DMS114 treated with DMSO at 0.1 percent for 48 hours (cell line): Measurements from ENCODE around the gene CLPTM1L.
"Not testable (repeated sequence)": the region's sequence is repeated elsewhere in the genome, so short reads cannot be mapped to it uniquely, and the experiment has no call there.

ENCODE experiments used
- DNase-seq: peaks from one replicate; lab custom pipeline; 2025; ENCODE audit not compliant: unreplicated experiment; lab: John Stamatoyannopoulos, UW

Gene CLPTM1L

DNA sequence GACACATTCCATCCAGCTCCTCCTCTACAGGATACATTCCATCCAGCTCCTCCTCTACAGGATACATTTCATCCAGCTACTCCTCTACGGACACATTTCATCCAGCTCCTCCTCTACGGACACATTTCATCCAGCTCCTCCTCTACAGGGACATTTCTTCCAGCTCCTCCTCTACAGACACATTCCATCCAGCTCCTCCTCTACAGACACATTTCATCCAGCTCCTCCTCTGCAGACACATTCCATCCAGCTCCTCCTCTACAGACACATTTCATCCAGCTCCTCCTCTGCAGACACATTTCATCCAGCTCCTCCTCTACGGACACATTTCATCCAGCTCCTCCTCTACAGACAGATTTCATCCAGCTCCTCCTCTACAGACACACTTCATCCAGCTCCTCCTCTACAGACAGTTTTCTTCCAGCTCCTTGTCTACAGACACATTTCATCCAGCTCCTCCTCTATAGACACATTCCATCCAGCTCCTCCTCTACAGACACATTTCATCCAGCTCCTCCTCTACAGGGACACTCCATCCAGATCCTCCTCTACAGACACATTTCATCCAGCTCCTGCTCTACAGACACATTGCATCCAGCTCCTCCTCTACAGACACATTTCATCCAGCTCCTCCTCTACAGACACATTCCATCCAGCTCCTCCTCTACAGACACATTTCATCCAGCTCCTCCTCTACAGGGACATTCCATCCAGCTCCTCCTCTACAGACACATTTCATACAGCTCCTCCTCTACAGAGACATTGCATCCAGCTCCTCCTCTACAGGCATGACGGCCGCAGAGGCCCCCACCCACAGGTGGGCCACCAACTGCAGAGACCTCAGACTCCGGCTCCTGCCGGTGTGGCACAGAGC, 16.4 kb downstream of the CLPTM1L start:
- not testable (repeated sequence) for DNase-seq

DNA sequence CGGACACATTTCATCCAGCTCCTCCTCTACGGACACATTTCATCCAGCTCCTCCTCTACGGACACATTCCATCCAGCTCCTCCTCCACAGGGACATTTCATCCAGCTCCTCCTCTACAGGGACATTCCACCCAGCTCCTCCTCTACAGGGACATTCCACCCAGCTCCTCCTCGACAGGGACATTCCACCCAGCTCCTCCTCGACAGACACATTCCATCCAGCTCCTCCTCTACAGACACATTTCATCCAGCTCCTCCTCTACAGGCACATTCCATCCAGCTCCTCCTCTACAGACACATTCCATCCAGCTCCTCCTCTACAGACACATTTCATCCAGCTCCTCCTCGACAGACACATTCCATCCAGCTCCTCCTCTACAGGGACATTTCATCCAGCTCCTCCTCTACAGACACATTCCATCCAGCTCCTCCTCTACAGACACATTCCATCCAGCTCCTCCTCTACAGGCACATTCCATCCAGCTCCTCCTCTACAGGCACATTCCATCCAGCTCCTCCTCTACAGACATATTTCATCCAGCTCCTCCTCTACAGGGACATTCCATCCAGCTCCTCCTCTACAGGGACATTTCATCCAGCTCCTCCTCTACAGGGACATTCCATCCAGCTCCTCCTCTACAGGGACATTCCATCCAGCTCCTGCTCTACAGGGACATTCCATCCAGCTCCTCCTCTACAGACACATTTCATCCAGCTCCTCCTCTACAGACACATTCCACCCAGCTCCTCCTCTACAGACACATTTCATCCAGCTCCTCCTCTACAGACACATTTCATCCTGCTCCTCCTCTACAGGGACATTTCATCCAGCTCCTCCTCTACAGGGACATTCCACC, 17.8 kb downstream of the CLPTM1L start:
- DNase-seq = not testable (repeated sequence)

DNA sequence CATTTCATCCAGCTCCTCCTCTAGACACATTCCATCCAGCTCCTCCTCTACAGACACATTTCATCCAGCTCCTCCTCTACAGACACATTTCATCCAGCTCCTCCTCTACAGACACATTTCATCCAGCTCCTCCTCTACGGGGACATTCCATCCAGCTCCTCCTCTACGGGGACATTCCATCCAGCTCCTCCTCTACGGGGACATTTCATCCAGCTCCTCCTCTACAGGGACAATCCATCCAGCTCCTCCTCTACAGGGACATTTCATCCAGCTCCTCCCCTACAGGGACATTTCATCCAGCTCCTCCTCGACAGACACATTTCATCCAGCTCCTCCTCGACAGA, 18.4 kb downstream of the CLPTM1L start:
- DNase-seq = not testable (repeated sequence)

DNA sequence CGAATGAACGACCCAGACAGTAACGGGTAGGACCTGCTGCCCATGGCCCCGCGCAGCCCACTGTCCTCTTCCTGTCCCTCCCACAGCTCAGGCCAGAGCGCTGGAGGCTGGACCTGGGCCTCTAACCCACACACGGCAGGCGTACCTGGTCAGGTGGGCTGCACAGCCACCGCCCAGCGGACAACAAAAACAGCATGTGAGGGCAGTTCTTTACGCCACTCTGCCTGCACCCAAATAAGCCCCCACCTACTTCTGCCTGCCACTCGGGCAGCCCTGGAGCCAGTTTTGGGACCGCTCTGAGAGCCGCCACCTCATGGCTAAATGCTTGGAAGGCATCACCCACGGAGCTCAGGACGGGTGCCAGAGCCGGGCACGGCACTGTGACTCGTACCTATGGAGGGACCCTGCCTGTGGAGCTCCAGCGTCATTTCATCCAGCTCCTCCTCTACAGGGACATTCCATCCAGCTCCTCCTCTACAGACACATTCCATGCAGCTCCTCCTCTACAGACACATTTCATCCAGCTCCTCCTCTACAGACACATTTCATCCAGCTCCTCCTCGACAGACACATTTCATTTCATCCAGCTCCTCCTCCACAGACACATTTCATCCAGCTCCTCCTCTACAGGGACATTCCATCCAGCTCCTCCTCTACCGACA, 18.9 kb downstream of the CLPTM1L start:
- DNase-seq = no peak

DNA sequence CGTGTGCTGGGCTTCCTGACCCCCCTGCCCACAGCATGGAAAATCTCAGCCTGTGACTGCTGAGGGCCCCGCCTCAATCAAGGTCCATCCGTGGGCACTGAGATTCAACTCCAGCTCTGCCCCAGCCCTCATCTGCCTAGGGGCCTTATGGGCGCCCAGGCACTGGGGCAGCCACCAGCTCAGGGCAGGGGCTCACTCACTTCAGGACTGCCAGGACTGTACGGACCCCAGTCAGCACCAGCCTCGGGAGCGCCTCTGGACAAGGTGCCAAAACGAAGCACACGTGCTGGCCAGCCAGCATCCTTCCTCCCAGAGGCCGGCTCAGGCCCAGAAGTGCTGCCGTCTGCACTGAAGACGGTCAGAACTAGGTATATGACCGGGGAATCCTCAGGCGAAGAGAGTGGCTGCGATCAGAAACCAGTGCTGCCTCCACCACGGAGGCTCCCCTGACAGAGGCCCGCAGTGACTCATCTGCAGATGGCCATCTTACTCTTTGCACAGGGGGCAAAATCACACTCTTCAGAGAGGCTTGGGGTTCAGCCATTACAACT, 19.6 kb downstream of the CLPTM1L start:
- no peak for DNase-seq

DNA sequence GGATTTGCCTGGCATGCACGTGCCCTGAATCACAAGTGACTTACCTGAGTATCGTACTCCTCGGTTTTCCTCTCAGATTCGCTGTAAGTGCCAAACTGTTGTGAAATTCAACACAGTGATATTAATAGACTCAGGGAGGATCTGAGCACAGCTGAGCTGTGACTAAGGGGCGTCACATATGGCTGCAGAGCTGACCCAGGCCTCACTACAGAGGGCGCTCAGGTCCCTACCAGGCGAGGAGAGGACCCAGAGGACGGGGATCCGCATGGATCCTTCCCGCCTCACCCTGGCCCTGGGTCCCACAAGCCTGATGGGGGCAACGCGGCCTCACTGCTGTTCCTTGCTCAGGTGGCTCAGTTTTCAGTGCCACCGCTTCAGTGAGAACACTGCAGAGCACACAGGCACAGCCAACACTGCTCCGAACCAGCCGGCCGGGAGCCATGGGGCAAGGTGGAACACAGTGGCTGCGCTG, 20.1 kb downstream of the CLPTM1L start:
- DNase-seq = no peak

DNA sequence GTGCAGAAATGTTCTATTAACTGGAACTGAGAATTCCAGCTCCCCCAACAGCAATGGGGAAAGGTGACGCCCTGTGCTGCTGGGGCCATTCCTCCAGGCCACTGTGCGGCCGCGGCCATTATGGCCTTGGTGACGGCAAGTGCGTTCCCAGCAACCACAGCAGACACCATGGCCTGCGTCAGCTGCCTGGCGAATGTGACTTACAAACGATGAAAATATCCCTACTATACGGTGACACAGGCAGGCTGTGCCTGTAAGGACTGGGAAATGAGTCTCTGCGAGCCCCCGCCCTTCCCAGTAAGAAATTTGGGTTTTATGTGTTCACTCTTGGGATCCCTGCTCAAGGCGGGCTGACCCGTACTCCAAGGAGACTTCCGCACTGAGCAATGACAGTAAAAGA, 20.6 kb downstream of the CLPTM1L start:
- DNase-seq = no peak

DNA sequence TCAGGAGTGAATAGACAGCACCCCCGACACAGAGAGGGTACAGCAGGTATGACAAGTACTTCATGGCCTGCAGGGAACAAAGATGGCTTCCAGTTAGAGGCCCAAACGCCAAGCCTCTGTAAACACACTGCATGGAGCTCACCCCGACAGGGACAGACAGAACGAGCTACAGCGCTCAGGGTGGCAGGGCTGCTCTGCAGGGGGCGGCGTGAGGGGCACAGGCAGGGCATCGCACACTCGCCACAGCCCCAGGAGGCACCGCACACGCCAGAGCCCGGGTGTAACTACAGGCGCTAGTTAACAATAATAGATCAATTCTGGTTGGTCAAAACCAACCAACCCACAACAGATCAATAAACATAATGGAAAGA, 21.1 kb downstream of the CLPTM1L start:
- no peak for DNase-seq

DNA sequence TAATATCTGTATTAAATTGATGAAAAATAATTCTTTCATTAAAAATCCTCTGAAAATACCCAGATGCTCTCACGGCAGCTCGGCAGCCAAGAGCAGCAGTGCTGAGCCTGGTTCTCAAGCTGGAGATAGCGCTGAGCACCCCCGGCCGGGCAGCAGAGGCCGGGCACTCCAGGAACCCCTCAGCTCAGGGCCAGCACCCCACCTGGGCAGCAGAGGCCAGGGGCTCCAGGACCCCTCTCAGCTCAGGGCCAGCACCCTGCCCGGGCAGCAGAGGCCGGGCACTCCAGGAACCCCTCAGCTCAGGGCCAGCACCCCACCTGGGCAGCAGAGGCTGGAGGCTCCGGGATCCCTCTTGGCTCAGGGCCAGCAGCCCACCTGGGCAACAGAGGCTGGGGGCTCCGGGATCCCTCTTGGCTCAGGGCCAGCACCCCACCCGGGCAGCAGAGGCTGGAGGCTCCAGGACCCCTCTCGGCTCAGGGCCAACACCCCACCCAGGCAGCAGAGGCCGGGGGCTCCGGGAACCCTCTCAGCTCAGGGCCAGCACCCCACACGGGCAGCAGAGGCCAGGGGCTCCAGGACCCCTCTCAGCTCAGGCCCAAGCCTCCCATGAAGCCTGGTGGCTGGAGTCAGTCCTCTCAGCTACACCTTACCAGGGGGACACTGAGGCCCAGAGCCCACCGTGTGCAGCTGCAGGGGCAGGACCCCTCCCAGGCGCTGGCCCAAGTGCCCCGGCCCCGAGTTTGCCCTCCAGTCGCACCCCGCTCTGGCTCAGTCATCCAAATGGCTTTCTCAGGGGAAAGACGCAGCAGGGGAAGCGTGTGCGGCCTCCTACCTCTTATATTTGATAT, 21.7 kb downstream of the CLPTM1L start:
- no peak for DNase-seq

DNA sequence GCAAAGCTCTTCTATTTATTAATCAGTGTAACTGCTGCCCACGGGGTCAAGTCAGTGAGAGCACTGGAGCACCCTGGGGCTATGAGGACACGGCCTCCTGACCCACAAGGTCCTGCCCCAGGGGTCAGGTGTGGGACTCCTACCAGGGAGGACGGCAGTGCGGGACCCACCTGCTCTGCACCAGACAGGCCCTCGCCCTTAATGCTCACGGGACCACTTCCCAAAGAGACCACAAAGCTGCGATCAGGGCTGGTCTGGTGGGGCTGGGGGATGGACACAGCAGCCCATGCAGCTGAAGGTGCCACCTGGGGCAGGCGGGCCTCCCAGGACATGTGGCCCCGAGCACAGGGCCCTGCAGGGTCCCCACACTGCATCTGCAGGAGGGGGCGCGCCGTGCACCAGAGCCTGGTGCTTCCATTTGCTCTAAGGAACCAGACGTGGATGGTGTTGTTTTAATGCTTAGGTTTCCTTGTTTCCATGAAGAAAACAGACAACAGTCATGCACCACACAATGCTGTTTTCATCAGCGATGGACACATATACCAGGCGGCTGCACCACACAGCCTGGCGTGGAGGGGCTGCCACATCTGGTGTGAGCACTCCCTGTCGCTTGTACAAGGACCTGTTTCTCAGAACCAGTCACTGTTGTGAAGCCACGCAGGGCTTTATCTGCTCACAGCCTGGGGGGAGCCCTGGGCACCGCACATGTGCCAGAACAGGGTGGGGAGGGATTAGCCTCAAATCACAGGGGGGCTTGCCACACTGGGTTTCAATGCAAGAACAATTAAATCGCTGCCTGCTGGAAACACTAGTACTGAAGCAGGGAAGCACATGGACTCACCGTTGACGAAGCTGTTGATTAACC, 22.6 kb downstream of the CLPTM1L start:
- no peak for DNase-seq

DNA sequence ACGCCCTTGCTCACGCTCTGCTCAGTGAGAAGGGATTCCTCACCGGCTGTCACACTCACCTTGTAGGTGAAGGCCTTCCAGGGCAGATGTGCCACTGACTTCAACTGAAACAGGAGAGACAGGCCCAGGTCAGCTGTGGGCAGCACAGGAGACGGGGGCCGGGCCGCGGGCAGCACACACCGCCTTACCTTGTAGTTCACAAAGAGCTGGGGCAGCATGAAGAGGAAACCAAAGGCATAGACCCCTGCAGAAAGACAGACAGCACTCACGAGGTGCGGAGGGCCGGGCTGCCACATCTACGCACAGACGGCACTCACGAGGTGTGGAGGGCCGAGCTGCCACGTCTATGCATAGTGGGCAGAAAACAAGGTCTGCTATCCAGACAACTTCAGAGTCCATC, 23.3 kb downstream of the CLPTM1L start:
- DNase-seq = no peak

DNA sequence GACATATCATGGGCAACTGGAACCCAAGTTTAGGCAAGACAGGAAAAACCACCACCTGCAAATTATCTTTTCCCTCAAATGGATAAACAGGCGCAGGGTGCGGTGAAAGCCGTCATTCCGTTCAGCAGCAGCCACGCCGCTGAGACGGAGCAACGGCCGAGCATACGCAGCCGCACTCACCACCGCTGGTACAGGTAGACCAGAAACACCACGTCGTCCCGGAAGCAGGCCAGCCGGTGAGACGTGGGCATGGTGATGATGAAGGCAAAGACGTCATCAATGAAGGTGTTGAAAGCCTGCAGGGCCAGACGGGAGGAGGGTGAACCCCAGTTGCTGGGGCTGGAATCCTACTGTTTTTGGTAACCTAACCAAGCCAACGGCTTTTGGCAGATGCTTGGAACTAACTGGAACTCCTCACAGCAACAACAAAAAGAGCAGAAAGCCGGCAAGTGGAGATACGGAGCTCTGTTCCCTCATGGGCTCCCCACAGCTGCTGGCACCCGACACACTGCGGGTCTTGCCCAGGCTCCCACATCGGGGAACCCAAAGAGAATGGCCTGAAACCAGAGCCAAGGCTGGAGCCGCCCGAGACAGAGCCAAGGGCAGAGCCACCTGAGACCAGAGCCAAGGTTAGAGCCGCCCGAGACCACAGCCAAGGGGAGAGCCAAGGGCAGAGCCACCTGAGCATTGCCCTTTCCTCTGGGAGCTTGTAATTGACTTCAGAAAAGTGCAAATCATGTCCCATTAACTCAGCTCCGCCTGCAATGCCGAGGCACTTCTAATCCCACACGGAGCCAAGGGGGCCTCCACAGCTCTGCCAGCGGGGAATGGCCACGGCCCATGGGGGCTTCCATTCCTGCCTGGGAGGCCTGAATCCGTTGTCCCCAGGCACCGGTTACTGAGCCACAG, 24.2 kb downstream of the CLPTM1L start:
- DNase-seq = no peak

DNA sequence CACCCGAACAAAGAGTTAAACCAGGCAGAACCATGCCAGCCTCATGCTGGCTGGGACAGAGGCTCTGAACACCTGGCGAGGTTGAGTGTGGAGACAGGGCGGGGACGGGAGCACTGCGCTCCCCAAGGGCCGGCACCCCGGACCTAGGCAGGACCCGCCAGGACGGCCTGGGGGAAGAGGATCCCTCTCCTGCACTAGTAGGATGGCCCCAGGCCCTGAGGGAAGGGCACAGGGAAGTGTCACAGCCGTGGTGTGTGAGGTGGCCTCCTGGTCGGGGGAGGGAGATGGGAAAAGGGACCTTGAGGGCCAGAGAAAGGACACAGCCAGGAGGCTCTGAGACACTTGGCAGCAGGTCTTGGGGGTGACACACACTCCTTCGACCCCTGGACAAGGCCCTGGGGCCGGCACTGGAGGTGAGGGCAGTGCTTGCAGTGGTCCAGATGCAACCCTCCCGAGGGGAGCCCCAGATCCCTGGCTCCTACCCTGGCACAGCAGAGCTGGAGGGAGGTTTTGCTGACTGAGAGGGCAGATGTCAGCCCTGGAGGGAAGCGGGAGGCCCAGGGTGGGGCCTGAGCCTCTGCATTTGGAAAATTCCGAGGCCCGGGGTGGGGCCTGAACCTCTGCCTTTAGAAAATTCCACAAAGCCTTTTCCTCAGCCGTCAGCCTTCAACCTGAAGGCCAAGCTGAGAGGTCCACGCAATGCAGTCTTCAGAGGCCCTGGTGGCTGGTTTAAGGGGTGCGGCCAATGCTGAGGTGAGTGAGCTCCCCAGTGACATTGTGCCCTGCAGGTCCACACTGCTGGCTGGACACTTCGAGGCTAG, 25.3 kb downstream of the CLPTM1L start:
- no peak for DNase-seq

DNA sequence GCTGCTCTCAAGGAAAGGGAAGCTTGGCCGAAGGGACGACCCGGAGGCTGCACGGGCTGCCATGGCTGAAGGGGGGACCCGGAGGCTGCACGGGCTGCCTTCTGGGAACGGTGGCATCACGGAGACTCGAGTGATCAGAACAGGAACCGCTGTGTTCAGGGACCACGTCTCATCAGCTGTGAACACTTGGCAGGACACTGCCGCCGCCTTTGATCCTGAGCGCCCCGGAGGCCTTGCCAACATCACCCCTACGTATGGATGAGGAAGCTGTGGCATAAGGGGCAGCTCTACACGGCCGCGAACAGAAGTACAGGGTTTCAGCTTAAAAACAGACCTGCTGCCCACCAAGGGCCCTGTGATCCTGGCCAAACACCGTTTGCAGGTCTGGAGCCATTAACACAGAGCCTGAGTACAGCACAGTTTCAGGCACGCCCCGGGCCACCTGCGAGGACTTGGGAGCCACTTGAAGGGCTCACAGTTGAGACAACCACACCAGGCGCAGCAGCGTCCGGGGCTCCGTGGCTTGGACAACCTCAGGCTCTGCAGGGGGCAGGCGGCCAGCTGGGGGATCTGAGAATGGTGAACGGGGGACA, 26.1 kb downstream of the CLPTM1L start:
- no peak for DNase-seq

DNA sequence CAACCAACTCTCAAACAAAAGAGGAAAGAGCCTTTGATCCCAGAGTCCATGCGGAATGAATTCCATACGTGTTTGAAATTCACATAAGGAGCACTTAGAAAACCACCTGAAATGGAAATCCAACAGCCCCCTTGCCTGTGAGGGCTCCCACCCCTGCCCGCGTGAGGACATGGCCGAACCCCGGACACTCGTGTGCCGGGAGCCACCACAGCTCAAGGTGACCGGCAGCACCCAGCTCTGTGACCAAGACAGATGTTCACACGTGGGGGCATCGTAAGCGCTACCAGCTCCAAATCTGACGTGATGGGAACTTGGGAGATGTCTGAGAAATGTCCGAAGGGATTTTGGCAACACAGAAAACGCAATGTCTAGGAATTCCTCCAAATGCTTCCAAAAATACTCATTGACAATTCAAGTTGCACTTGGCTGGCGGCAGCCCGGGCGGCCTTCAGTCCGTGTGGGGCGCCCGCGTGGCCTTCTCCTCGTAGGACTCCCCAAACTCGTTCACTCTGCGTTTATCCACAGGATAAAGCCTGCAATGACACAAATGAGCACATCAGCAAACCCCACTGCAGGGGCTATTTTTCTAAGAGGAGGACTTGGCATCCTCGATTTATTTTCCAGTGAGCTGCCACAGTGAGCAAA, 26.9 kb downstream of the CLPTM1L start:
- no peak for DNase-seq

DNA sequence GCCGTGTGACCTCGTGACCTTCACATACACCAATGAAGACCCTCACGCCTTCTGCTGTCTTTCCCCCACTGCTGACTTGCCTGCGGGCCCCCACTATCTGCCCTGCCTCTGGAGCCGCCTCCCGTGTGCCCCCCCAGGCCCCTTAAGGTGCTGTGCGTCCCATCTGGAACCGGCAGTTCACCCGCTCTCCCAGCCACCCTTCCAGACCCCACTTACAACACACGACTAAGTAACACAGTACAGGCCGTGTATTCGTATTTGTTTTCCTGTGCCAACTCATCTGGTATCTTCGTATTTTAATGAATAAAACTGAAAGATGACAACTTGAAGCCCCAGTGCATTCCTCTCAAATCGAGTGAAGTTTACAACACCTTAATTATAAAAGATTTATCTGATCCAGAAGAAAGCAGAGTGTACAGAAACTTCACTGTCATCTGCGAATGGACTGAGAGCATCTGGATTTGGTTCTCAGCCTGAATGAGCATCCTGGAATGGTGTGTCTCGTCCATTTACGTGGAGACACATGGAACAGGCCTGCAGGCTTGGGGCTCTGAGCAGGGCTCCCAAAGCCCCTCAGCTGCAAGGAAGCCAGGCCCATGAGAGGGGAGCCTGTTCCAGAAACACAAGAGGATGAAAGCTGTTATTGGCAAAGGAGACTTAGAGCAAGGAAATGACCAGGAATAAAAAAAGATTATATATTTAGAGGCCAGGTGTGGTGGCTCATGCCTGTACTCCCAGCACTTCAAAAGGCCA, 28.1 kb downstream of the CLPTM1L start:
- DNase-seq = no peak
